Stimulated activated CD8-positive, alpha-beta memory T cell treated with anti-CD3 and anti-CD28 coated beads, Interleukin-12 subunit alpha, Interleukin-12 subunit beta, amount 100 ng/mL, for 24 hours (primary cell): ENCODE measurements around the gene METTL23.
A peak's percentile ranks its signal among the peaks of the same experiment; 100 is the strongest.
"Not testable (repeated sequence)": the region's sequence is repeated elsewhere in the genome, so short reads cannot be mapped to it uniquely, and the experiment has no call there.

Source experiments
- DNase-seq: peaks from one replicate; pipeline ENCODE4 v3.0.0-alpha.2; 2020; ENCODE audit errors: extremely low read depth

METTL23 gene

GRCh38 chr17:76734080-76734840, 7.6 kb downstream of the METTL23 start:
- no peak for DNase-seq

DNA sequence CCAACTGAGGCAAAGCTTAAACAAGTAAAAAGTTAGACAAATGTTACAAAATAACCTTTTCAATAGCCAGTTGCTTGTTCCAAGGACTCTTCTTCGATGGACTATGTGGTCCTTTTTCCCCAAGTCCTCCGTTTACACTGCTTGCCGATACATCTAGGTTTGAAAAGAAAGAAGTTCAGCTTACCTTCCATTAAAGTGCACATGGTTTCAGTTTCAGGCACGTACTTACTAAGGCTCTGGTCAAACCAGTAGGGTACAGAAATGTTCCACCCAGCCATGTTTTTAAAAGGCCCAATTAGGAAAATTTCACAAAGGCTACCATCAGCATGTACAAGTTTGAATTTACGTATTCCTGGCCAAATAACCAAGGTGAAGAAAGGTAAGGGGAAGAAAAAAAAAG, 8.4 kb downstream of the METTL23 start:
- no peak for DNase-seq

GRCh38 chr17:76735586-76736348, 9.1 kb downstream of the METTL23 start:
- no peak for DNase-seq

- DNase-seq, result no peak
Observed at GRCh38 chr17:76736349-76737081, 9.9 kb downstream of the METTL23 start.

GRCh38 chr17:76737082-76737675, 10.5 kb downstream of the METTL23 start, which contains the start of gene SRSF2:
TSS of gene SRSF2 (minus strand) at chr17:76737331. CDS start at chr17:76737160, 171 bp downstream.
- peak; percentile 94 for DNase-seq

DNA sequence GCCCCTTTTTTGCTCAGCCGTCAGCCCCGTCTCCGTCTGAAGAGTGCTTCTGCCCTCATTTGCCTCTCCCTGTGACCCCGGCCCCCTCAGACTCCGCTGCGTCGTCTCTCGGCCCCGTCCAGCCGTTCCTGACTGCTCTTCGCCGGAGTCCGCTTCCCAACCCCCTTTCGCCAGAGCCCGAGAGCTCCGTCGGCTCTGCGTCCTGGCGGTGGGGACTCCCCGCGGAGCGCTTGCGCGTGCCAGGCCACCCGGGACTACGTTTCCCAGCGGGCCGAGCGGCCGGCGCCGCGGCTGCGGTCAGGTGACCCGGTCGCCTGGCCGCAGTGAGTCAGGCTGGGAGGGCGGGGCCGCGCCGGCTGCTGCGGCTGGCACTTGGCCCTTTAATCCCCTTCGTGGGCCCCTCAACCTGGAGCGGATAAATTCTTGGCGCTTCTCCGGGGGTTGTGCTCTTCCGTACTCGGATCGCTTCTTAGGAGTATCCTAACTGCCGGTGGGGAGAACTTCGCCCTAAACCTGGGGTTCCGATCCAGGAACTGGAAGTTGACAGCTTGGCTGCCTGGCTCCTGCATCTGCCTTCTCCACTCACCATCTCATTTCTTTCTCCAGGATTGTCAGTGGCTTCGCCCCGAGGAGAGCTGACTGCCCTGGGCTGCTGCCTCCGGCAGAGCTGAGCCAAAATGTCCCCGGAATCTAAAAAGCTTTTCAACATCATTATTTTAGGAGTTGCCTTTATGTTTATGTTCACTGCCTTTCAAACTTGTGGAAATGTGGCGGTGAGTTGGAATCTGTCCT, 11.2 kb downstream of the METTL23 start, which contains the start of gene MFSD11:
Gene MFSD11 (plus strand): TSS at position 444 of the 792 bp plus-strand sequence. CDS start 234 bp downstream, at position 678.
- DNase-seq, result peak; percentile 84

DNA sequence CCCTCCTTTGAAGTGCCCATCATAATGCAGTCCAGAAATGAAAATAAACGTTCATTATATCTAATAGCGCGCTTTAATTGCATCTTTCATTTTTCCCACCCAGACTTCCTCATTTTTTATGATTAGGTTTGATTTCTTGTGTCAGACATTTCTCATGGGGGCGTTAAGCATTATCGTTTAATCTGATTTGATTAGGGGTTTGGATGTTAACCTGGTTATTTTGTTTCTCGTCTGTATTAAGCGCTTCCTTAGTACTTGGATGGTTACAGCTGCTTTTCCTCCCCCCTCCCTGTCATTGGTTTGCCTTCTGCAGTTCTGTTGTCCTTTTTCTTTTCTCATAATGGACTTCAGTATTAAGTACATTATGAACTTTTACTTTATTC, 11.8 kb downstream of the METTL23 start:
- no peak for DNase-seq

GRCh38 chr17:76739568-76740115, 13.0 kb downstream of the METTL23 start:
- not testable (repeated sequence) for DNase-seq

DNA sequence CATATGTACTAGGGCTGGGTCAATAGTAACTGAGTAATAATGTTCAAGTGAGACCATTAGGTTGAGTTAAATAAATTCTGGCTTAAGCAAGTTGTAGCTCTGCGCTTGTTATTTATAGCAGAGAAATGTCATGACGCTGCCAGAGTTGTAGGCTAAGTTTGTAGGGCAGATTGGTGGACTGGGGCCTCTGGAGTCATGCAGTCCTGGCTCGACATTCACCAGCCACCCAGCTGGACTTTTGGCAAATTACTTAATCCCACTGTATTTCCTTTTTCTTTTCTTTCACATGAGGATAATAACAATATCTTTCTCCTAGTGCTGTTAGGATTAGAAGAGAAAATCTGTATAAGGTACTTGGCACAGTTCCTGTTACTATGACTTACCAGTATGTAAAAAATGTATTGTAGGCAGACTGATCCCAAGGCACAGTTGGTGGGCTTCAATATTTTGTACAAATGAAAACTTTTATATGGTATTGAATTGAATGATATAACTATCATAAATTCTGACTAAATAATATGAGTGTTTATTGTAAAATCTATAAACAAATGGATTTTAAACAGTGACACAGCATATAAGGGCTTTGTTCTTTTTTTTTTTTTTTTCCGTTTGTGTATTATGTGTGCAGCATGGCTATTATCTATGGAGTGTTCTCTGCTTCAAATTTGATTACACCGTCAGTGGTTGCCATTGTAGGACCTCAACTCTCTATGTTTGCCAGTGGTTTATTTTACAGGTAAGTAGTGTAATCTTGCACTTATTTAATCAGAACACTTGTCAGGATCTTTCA, 13.9 kb downstream of the METTL23 start:
- DNase-seq, result no peak

DNA sequence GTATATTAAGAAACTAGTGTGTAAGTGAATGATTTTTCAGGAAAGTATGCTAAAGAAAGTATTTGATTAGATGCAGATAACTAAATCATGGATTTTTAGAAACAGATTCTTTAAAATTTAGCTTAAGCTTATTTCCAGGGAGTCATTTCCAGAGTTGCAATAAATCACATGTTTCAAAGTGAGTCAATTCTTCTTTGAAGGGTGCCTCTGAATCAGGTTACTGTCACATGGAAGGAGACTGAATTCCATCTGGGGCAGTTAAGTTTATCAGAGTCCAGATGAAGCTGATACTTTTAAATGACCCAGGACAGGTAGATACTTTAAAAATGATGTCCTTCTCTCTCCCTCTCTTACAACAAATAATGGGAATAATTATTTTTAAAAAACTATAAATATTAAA, 16.3 kb downstream of the METTL23 start:
- no peak for DNase-seq

DNA sequence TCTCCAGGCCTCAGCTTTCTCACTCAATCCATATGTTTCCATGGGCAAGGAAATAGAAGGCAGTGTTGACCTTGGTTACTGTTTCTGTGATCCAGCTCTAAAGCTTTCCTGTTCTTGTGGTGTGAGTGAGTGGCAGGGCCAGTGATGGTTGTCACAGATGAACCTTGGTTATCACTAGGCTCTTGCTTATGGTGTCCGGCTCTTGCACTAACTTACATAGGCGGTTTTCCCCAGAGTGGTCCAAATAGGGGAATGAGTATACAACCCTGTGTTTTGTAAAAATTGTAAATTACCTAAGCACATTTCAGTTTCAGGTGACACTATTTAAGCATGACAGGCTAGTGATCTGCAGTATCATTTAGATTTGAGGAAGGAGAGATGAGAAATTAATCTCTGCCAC, 18.1 kb downstream of the METTL23 start:
- no peak for DNase-seq

DNA sequence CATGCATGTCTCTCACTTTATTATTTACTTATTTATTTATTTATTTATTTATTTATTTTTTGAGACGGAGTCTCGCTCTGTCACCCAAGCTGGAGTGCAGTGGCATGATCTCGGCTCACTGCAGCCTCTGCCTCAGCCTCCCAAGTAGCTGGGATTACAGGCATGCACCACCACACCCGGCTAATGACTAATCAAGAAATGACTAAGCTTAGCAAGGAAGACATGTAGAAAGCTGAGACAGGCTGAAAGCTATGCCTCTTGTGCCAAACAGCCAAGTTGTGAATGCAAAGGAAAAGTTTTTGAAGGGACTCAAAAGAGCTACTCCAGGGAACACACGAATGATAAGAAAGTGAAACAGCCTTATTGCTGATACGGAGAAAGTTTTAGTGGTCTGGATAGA, 19.1 kb downstream of the METTL23 start:
- DNase-seq, result not testable (repeated sequence)

- no peak for DNase-seq
Observed at GRCh38 chr17:76747716-76748363, 21.2 kb downstream of the METTL23 start.

- DNase-seq, result no peak
Observed at GRCh38 chr17:76748657-76749056, 22.0 kb downstream of the METTL23 start.

DNA sequence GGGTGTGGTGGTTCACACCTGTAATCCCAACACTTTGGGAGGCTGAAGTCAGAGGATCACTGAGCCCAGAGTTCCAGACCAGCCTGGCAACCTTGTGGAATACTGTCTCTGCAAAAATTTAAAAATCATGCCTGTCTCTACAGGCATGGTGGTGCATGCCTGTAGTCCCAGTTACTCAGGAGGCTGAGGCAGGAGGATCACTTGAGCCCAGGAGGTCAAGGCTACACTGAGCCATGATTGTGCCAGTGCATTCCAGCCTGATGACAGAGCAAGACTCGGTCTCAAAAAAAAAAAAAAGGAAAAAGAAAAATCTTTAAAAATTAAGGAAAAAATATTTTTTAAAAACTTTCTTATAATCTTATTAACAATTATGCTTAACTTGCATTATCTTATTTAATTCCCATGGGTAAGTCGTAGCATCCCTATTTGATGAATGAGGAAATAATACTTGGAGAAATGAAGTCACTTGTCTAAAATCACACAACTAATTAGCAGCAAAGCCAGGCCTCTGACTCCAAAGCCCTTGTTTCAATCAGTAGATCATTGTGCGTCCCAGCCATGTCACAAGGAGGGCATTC, 24.9 kb downstream of the METTL23 start:
- no peak for DNase-seq

- no peak for DNase-seq
Observed at GRCh38 chr17:76752006-76752405, 25.4 kb downstream of the METTL23 start.

- DNase-seq, result no peak
Observed at GRCh38 chr17:76753061-76753961, 26.7 kb downstream of the METTL23 start.

DNA sequence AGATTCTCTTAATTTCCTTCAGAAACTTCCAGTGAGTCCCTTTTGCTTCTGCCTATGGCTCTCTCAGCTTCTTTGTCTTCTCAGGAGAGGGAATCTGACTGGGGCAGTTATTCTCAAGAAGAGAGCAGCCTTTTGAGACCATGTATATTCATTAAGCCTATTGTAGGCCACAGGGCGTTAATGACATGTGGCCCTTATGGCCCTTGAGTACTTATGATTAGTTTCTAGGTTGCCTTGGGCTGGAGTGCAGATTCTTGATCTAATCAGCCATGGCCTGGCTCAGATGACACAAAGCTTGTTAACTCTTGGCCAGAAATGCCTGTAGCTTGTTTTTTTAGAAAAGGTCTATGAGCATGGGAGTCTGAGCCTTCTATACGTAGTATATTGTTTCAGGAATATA, 28.6 kb downstream of the METTL23 start:
- DNase-seq, result no peak
